ENCODE measurements around the gene HOXA6.

HOXA6 gene

GRCh38 chr7:27109466-27110185, 37.9 kb downstream of the HOXA6 start:
- no peak overlapping the region for H3K4me3 ChIP-seq (ENCODE audit: control insufficient read depth, low read depth, low read length)
- no peak for DNase-seq (ENCODE audit: low read depth)

GRCh38 chr7:27108390-27109127, 39.0 kb downstream of the HOXA6 start:
- DNase-seq (ENCODE audit: low read depth): peak; percentile 75
- no peak for TF ChIP-seq CTCF (conservative IDR thresholded peaks at IDR 0.05; ENCODE audit: control insufficient read depth, insufficient read depth, low read depth, low read length)
- peak overlapping the region; percentile 1 for H3K4me3 ChIP-seq (ENCODE audit: control insufficient read depth, low read depth, low read length)

More at GRCh38 chr7:27109466-27110185, 37.9 kb downstream of the HOXA6 start:
- TF ChIP-seq CTCF (conservative IDR thresholded peaks at IDR 0.05; ENCODE audit: control insufficient read depth, insufficient read depth, low read depth, low read length): no peak

- no peak for DNase-seq (ENCODE audit: low read depth)
- peak overlapping the region; percentile 1 for H3K4me3 ChIP-seq (ENCODE audit: control insufficient read depth, low read depth, low read length)
- TF ChIP-seq CTCF (conservative IDR thresholded peaks at IDR 0.05; ENCODE audit: control insufficient read depth, insufficient read depth, low read depth, low read length): no peak
Observed at GRCh38 chr7:27107391-27108381, 39.9 kb downstream of the HOXA6 start.

- TF ChIP-seq CTCF (conservative IDR thresholded peaks at IDR 0.05; ENCODE audit: control insufficient read depth, insufficient read depth, low read depth, low read length): no peak
Observed at GRCh38 chr7:27106901-27107240, 40.7 kb downstream of the HOXA6 start.

GRCh38 chr7:27106181-27106900, 41.2 kb downstream of the HOXA6 start:
- peak; percentile 46 for DNase-seq (ENCODE audit: low read depth)
- H3K4me3 ChIP-seq (ENCODE audit: control insufficient read depth, low read depth, low read length): peak overlapping the region; percentile 34
- TF ChIP-seq CTCF (conservative IDR thresholded peaks at IDR 0.05; ENCODE audit: control insufficient read depth, insufficient read depth, low read depth, low read length): no peak

More at GRCh38 chr7:27106901-27107240, 40.7 kb downstream of the HOXA6 start:
- peak overlapping the region; percentile 34 for H3K4me3 ChIP-seq (ENCODE audit: control insufficient read depth, low read depth, low read length)
- no peak for DNase-seq (ENCODE audit: low read depth)
